Activated CD4-positive, alpha-beta T cell treated with anti-CD3 and anti-CD28 coated beads for 24 hours (primary cell): ENCODE data around the gene GCNT1.
"Not testable (repeated sequence)": the region's sequence is repeated elsewhere in the genome, so short reads cannot be mapped to it uniquely, and the experiment has no call there.

ENCODE experiments used
- DNase-seq, 2 donors: peaks; one replicate each; pipeline ENCODE4 v3.0.0-alpha.2; 2020; ENCODE audit warnings: low read depth in 2 of 2

GCNT1 gene

DNA sequence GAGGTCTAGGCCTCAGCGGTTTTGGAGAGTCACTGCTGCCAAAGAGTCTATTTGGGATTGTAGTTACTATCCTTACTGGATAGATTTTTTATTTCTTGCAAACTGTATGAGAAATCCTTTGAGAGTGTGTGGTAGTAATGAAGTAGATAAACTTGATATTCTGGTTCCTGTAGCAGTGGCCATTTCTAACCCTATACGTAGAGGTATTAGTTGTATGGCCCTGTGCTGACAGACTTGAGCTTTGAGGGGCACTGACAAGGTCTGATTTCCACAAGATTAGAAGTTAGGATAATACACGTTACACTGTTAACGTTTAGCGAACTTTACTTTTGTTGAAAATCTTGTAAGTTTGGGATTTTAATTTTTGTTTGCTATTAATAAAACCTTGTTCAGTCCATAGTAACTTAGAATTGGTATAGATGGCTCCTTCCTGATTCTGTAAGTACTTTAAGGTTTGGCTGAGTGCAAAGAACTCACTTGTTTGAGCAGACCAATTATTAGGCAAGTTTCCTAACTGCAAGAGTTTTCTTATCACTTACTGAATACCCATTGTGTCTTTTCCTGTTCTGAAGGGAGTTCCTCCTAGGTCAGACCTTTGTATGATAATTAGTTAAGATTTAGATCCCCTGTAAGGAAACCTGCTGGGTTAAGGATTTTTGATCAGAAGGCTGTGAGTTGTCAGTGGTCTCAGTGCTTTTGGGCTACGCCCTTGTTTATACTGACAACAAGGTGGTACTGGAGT, 31.4 kb downstream of the GCNT1 start:
- DNase-seq, result no peak

DNA sequence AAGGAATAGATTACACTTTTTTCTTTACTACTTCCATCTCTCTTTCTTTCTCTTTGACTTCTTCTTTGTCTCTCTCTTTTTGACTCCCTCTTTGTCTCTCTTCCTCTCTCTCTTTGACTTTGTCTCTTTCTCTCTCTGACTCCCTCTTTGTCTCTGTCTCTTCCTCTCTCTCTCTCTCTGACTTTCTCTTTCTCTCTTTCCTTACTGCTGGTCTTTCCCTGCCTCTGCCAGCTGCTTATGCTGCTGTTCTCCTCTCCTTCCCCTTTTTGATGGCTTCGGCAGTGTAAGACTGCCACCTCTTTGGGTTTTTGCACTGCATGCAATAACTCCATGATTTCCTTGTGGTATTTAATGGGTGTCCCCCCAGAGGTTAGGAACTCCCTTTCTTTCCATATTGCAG, 32.1 kb downstream of the GCNT1 start:
- not testable (repeated sequence) for DNase-seq

DNA sequence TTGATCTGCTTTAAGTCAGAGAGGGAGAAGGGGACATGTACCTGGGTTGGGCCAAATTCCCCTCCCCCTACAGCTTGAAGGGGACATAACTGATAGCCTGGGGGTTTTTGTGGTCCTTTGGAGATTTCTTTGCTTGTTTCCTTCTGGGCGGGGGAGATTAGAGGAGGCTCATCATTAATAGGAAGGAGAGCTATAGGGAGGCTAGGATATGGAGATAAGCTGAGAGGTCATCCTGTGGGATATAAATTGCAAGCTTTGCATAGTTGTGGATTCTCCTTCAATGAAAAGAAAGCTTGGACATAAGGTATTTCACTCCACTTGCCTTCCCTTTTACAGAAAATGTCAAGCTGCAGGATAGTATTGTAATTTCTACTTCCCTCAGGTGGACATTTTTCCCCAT, 34.5 kb downstream of the GCNT1 start:
- not testable (repeated sequence) for DNase-seq

DNA sequence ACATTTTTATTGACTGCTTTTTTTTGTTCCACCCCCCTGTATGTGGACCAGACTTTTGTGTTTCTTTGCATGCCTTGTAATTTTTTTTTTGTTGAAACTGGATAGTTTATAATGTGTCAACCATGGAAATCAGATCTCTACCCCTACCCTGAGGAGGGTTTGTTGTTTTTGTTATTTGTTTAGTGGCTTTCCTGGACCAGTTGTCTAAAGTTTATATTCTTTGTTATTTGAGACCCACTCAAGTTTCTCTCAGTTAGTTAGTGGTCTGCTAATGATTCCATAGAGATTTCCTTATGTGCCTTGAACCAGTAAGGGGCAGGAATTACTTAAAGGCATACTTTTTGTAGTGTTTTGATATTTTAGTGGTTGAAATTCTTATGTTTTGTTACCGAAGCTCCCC, 41.1 kb downstream of the GCNT1 start:
- DNase-seq, result no peak

DNA sequence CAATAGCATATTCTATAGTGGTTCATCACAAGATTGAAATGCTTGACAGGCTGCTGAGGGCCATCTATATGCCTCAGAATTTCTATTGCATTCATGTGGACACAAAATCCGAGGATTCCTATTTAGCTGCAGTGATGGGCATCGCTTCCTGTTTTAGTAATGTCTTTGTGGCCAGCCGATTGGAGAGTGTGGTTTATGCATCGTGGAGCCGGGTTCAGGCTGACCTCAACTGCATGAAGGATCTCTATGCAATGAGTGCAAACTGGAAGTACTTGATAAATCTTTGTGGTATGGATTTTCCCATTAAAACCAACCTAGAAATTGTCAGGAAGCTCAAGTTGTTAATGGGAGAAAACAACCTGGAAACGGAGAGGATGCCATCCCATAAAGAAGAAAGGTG, 43.8 kb downstream of the GCNT1 start:
- DNase-seq, result no peak

DNA sequence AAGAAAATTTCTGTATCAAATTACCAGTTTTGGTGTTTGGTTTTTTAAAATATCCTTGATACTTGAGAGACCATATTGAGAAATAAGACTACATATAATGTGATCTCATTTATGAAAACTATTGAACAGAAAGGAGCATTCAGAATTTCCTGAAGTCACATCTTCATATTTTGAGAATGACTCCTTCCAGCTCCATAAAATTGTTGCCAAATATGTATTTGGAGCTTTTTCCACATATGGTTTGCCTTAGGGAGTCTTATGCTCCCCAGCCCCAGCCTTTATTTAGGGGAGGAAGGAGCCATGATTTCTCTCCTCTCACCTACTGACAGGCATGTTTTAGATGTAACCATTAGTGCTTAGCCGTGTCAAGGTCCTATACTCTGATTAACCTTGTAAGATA, 51.1 kb downstream of the GCNT1 start:
- DNase-seq, result no peak

DNA sequence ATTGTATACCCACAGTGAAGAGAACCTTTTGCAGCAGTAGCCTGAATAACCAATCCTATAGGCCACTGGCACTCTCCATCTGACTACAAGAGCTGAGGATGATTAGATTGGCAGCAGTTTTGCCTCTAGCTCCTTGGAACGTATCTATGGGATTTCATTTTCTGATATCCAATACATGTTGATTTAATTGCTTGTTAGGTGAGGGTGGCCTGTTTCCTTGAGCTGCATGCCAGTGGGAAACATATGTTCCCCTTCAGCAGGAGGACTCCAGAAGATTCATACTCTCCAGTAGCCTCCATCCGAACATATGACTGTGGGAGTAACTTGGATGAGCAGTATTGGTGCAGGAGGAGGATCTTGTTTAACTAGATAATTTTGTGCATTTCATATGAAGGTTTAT, 51.5 kb downstream of the GCNT1 start:
- DNase-seq, result no peak

DNA sequence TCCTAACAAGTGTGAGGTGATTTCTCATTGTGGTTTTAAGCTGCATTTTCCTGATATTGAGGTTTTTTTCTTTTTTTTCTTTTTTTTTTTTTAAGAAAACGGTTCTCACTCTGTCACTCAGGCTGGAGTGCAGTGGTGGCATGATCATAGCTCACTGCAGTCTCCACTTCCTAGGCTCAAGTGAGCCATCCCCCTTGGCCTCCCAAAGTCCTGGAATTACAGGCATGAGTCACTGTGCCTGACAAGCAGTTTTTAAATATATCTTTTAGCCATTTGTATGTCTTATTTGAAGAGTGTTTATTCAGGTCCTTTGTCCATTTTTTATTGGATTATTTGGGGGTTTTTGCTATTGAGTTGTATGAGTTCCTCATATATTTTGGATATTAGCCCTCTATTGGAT, 53.8 kb downstream of the GCNT1 start:
- DNase-seq, result no peak

DNA sequence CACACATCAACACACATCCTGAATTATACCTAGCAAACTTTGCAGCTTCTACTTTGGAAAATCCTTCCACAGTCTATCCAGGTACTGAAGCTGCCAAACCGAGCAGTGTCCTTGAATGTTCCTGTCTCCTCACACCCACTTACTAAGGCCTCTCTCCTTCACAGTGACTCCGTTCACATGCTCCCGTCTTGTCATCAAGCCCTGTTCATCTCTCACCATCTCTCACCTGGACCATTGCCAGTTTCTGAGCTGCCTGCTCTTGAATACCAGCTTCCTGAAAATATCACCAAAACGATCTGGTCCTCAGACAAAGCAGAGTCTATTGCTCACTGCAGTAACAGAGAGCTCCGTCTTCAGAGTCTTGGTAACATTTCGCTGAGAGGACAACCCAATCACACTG, 57.4 kb downstream of the GCNT1 start:
- no peak for DNase-seq

DNA sequence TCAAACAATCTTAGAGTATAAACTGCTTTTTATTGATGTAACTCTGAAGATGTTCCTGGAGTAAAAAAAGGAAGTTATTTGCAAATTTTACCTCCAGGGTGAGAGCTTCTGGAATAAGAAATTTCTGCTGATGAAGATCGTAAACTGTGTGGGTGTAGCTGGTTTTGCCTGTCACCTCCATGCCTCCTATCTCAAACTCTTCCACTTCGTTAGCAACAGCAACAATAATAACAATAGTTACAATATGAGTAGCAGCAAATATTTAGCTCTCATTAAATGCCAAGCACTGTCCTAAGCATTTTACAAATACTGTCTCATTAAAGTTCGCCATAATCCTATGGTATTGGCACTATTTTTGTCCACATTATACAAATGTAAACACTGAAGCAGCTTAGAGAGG, 57.9 kb downstream of the GCNT1 start:
- no peak for DNase-seq

DNA sequence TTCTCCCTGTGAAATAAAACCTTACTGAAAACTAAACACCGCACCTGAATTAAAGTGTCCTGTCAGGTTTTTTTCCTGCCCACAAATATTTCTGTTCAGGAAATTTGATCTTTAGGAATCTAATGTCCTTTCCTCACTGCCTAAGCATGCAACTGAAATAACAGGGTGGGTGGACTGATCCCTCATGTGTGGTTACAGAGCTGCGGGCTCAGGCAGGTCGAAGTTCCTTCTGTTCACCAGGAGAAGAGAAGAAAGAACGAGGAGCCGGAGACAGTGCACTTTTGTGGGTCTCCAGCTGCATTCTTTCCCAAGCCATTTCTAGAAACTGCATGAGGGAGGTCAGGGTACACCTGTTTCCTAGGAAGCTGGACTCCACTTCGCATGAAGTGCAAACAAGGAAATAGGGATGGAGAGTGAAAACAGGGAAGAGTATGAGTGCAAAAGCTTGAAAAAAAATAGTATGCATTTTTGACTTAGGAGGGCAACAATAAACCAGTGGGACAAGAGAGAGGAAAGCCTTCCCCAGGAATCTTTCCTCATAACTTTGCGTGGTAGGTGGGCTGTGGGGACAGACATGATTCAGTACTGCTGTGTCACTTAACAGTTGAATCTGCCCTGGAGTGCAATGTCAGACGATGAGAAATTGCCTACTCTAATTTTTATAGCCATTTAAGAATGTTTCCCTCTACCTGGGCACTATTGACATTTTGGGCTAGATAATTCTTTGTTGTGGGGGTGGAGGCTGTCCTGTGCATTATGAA, 60.3 kb downstream of the GCNT1 start:
- no peak for DNase-seq

DNA sequence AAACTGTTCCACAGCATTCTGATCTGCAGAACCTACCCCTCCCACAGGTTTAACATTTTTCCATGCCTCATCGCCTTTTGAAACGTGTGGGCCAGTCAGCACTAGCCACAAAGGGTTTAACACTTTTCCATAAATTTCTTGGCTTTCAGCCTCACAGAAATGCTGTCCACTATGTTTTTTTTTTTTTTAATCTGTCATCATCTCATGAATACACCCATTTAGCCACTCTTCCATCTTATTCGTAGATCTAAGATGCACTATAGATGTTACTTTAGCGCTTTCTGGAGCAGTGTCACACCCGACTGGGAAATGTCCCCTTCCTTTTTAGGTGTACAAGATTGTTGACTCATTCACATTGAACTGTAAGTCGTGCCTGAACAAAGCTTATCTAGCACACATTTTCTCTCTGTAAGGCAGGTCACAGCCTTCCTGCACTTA, 62.3 kb downstream of the GCNT1 start:
- no peak for DNase-seq

DNA sequence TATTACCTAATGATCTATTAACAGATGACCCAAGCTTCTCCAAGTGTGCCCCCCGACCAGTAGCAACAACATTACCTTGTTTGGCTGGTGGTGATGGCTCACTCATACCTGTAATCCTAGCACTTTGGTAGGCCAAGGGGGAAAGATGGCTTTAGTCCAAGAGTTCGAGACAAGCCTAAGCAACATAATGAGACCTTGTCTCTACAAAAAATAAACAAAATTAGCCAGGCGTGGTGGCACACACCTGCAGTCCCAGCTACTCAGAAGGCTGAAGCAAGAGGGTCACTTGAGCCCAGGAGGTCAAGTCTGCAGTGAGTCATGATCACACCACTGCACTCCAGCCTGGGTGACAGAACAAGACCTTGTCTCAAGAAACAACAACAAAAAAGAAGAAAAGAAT, 62.9 kb downstream of the GCNT1 start:
- DNase-seq, result no peak

DNA sequence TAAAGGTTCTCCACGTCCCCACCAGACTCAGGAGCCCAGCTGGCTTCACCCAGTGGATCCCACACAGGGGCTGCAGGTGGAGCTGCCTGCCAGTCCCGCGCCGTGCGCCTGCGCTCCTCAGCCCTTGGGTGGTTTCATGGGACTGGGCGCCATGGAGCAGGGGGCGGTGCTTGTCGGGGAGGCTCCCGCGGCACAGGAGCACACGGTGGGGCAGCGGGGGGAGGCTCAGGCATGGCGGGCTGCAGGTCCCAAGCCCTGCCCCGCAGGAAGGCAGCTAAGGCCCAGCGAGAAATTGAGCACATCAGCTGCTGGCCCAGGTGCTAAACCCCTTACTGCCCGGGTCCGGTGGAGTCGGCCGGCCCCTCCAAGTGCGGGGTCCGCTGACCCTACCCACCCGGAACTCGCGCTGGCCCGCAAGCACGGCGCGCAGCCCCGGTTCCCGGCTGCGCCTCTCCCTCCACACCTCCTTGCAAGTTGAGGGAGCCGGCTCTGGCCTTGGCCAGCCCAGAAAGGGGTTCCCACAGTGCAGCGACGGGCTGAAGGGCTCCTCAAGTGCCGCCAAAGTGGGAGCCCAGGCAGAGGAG, 64.7 kb downstream of the GCNT1 start:
- not testable (repeated sequence) for DNase-seq

DNA sequence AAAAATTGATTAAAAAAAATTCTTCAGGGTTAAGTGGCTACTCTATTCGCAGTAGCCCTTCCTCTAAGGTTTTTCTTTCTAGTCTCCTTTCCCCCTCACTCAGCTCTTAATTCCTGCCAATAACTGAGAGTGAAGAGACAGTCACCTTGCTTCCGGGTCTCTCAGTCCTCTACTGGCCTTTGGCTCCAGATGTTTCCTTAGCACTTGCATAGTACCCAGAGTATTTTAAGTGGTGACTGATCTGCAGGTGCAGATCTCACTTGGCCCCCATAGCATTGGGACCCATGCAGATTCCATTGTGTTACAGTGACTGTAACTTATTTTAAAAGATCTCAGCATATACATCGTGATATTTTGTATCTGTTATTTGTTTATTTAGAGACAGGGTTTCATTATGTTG, 66.2 kb downstream of the GCNT1 start:
- DNase-seq, result no peak

DNA sequence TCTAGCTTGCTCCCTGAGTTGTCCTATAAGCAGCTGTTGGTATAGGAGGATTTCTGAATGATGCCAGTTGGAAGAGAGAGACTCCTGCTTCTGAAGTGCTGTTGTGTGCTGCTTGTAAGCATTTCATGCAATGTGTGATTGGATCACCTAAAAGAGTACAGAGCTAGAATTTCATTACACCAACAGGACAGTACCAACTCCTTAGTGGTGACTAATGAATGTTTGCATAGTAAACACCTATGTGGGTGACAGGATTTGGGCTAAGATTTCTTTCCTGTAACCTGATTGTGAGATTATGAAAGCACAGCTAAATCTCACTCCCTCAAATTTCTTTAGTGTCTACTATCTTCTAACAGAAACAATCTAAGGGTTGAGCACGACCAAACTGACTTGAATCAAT, 67.0 kb downstream of the GCNT1 start:
- DNase-seq, result no peak

DNA sequence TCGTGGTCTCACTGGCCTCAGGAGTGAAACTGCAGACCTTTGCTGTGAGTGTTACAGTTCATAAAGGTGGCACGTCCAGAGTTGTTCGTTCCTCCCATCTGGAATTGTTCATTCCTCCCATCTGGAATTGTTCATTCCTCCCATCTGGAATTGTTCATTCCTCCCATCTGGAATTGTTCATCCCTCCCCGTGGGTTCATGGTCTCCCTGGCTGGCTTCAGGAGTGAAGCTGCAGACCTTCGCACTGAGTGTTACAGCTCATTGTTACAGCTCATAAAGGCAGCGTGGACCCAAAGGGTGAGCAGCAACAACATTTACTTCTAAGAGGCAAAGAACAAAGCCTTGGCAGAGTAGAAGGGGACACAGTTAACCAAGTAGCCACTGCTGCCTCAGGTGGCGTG, 69.1 kb downstream of the GCNT1 start:
- DNase-seq, result no peak

DNA sequence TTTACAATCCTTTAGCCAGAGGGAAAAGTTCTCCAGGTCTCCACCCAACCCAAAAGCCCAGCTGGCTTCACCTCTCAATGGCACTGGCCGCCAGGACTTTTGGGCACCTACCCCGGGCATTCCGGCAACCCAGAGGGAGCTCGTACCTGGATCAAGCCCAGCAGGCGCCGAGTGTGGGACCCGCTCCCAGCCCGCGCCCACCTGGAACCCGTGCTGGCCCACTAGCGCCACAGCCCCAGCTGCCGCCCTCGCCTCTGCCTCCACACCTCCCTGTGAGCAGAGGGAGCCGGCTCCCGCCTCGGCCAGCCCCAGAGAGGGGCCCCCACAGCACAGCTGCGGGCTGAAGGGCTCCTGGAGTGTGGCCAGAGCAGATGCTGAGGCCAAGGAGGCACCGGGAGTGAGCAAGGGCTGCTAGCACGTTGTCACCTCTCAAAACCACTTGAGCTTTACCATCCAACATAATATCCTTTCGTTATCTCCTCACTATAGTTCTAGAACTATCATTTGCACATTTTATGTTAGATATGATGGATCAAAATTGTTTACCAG, 69.7 kb downstream of the GCNT1 start:
- no peak for DNase-seq

DNA sequence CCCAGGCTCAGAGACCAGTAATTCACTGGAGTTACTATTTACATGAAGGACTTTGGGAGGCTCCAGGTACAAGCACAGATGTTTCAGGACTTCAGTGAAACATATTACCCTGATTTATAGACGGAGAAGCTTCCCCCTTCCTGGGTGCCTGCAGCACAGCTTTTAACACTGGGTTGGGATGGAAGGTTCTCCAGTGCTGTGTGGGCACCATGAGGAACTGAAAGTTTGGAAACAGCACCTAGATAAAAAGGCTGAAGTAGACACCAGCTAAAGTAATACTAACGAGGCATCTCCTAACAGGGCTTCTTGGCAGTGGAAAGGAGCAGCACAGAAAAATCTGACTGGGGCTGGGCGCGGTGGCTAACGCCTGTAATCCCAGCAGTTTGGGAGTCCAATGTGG, 70.7 kb downstream of the GCNT1 start:
- DNase-seq, result no peak

DNA sequence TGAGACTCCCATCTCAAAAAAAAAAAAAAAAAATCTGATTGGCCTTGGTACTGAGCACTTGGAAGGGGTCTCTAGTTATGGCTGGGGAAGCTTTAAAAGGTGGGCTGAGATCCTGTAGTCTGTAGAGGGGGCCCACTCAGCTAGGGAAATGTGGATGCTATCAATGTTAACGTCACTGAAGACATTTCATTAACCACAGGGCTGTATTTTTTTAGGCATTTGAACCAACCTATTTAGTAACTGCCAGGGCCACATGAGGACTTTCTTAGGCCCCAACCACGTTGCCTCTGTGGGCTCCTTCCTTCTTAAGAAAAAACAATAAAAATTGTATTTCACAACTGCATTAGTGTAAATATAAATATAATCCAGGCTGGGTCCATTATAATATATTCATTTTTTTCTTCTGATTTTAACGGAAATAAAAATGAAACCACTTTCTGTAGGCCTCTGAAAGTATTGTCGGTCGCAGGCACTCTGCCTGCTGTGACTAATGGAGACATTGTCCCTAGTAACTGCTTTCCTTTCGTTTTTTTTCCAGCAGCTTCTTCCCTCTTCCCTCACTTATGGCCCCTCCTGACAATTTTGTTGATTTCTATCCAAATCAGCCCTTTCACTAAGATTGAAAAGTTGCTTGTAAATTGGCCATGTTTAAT, 71.6 kb downstream of the GCNT1 start:
- no peak for DNase-seq

DNA sequence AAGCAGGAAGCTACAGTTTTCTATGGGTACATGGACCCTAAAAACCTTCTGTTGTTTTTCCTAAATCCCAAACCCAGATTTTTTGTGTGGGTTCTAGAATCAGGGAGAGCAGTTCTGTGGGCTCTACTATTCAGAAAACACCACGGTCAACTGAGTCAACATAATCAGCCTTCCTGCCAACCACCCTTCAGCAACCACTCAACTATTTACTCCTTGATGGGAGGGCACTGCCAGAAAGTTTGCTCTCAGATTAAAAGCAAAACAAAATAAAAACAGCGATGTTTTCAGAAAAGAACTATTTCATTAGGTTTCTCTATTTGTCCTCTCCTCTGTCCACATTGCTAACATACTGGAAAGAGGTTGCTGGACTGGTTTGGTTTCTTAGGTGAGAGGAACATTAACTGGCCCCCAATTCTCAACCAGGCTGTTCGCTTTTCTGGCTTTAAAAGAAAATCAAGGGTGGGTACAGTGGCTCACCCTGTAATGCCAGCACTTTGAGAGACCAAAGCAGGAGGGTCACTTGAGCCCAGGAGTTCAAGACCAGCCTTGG, 72.3 kb downstream of the GCNT1 start:
- no peak for DNase-seq

DNA sequence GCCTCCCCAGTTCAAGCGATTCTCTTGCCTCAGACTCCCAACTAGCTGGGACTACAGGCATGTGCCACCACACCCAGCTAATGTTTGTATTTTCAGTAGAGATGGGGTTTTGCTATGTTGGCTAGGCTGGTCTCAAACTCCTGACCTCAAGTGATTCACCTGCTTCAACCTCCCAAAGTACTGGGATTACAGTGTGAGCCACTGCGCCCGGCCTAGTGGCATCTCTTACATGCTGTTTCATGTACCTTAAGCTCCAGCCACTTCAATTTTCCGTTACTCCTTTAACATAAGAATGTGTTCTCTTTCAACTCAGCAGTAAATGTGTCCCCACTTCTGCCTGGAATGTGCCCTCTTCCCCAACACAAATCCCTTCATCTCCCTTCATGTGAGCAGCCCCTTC, 73.9 kb downstream of the GCNT1 start:
- DNase-seq, result not testable (repeated sequence)
